HepG2 (cell line): ENCODE measurements around the gene CALM1. TPM values are rescaled to one million over a fixed set of nuclear protein-coding genes. Genes with fewer than 3 reads are reported as not detected.

Source experiments
- ATAC-seq: fragments of 200-7000 bp; cut with Tn5 transposase; 3 replicates; pipeline ENCODE4 v1.9.1; 2020; ENCODE audit warnings: mild to moderate bottlenecking, moderate library complexity
- BruUV-seq: library from RNA; stranded (reverse); fragments of 400-500 nt; replicated peaks from 2 replicates; lab custom pipeline; 2021; lab: Mats Ljungman, UMichigan
- CTCF ChIA-PET: fragments of 300-600 bp; formaldehyde crosslinking; extraction: SDS; loops from one replicate; lab custom pipeline; 2021; ENCODE audit warnings: low total read pairs, inconsistent platforms, low intra/inter-chr PET ratio; lab: Yijun Ruan, JAX
- POLR2A ChIA-PET: fragments of 350-600 bp; sonication (Branson Sonifier 250); formaldehyde crosslinking; loops from one replicate; lab custom pipeline; 2020; ENCODE audit warnings: antibody characterized with exemption, inconsistent platforms; lab: Yijun Ruan, JAX
- DNase-seq: peaks from one replicate; pipeline ENCODE4 v3.0.0-alpha.2; 2015; ENCODE audit warnings: low spot score
- FAIRE-seq: peaks from 3 replicates; lab custom pipeline; 2011; peaks lifted over from hg19 to GRCh38; lab: Jason Lieb, UNC
- H2AFZ ChIP-seq: one replicate; pipeline ENCODE4 v1.6.1; 2011; ENCODE audit warnings: low read length, inconsistent platforms
- H3K27ac ChIP-seq: fragments of 300-600 bp; 3 replicates; pipeline ENCODE4 v1.8.0; 2011; ENCODE audit warnings: mixed run types, mild to moderate bottlenecking, mixed read lengths, low read length, inconsistent platforms; ENCODE audit not compliant: insufficient read depth; ENCODE audit errors: extremely low read length
- H3K27me3 ChIP-seq, 2 experiments: fragments of 200-600 bp in 1 of 2; 2 replicates in 1 of 2; 3 replicates in 1 of 2; pipeline versions ENCODE4 v1.6.0 to v1.8.0; 2011; ENCODE audit warnings: low read length in 2 of 2, mild to moderate bottlenecking in 2 of 2, moderate library complexity in 2 of 2, inconsistent platforms in 1 of 2; ENCODE audit not compliant: insufficient read depth in 2 of 2, control insufficient read depth in 1 of 2
- H3K36me3 ChIP-seq, 2 experiments: fragments of 200-600 bp in 1 of 2; replicated peaks in 1 of 2; 2 replicates in 1 of 2; 3 replicates in 1 of 2; pipeline versions ENCODE4 v1.5.1 to v1.8.0; 2011; ENCODE audit warnings: low read length in 2 of 2, inconsistent platforms in 1 of 2; ENCODE audit not compliant: insufficient read depth in 2 of 2, control insufficient read depth in 1 of 2
- H3K4me1 ChIP-seq: 2 replicates; pipeline ENCODE4 v1.5.1; 2012; ENCODE audit warnings: low read length, inconsistent platforms; ENCODE audit not compliant: insufficient read depth
- H3K4me2 ChIP-seq: 2 replicates; pipeline ENCODE4 v1.6.0; 2011; ENCODE audit warnings: low read depth, low read length, inconsistent platforms
- H3K4me3 ChIP-seq, 3 experiments: fragments of 200-600 bp in 1 of 3; sonication (generic), shearing (Covaris generic) in 1 of 3; replicated peaks in 1 of 3; 2 replicates each; pipeline ENCODE4 v1.5.1; 2011 to 2016; ENCODE audit warnings: low read length in 3 of 3, inconsistent platforms in 2 of 3, low read depth in 2 of 3, mild to moderate bottlenecking in 2 of 3, control low read depth in 1 of 3, mixed read lengths in 1 of 3; ENCODE audit not compliant: insufficient read depth in 1 of 3
- H3K79me2 ChIP-seq: one replicate; pipeline ENCODE4 v1.6.1; 2011; ENCODE audit warnings: low read length, inconsistent platforms; ENCODE audit not compliant: insufficient read depth
- H3K9ac ChIP-seq: 2 replicates; pipeline ENCODE4 v1.6.0; 2011; ENCODE audit warnings: mild to moderate bottlenecking, low read depth, low read length, inconsistent platforms; ENCODE audit not compliant: insufficient read depth
- H3K9me3 ChIP-seq: 2 replicates; pipeline ENCODE4 v1.5.1; 2012; ENCODE audit warnings: mild to moderate bottlenecking, low read length
- H4K20me1 ChIP-seq: 2 replicates; pipeline ENCODE4 v1.6.0; 2011; ENCODE audit warnings: inconsistent platforms, mild to moderate bottlenecking, low read length, moderate library complexity; ENCODE audit not compliant: insufficient read depth
- CCDC6 ChIP-seq: sonication (generic); formaldehyde crosslinking; IDR thresholded peaks from 2 replicates; pipeline ENCODE4 v1.8.1; 2022; ENCODE audit warnings: mild to moderate bottlenecking, missing genetic modification reagents, moderate library complexity
- CENPX ChIP-seq: sonication (generic); formaldehyde crosslinking; IDR thresholded peaks from 2 replicates; pipeline ENCODE4 v1.9.0; 2021; ENCODE audit warnings: mild to moderate bottlenecking, missing genetic modification reagents, moderate library complexity
- NFE2L2 ChIP-seq: fragments of 150-350 bp; IDR thresholded peaks from 2 replicates; pipeline ENCODE4 v1.6.1; 2014; ENCODE audit warnings: low read length
- NFIB ChIP-seq: sonication (generic); formaldehyde crosslinking; IDR thresholded peaks from 2 replicates; pipeline ENCODE4 v1.9.0; 2021; ENCODE audit warnings: missing genetic modification reagents, mild to moderate bottlenecking, borderline replicate concordance
- SOX13 ChIP-seq, 3 experiments: fragments of 450-650 bp in 1 of 3; sonication (generic) in 1 of 3; formaldehyde crosslinking in 1 of 3; IDR thresholded peaks in 2 of 3; conservative IDR thresholded peaks in 1 of 3; 2 replicates each; pipeline versions ENCODE4 v1.5.0 to v1.6.1; 2016 to 2020; ENCODE audit warnings: antibody characterized with exemption in 1 of 3, mild to moderate bottlenecking in 1 of 3, missing compliant biosample characterization in 1 of 3, missing genetic modification reagents in 1 of 3, moderate library complexity in 1 of 3
- ZBTB7A ChIP-seq: sonication (generic); formaldehyde crosslinking; IDR thresholded peaks from 2 replicates; pipeline ENCODE4 v1.8.0; 2022; ENCODE audit warnings: mild to moderate bottlenecking, missing genetic modification reagents
- ZMYM4 ChIP-seq: sonication (generic); formaldehyde crosslinking; IDR thresholded peaks from 2 replicates; pipeline ENCODE4 v1.8.1; 2023; ENCODE audit warnings: mild to moderate bottlenecking, missing genetic modification reagents
- ZNF460 ChIP-seq: sonication (generic); formaldehyde crosslinking; IDR thresholded peaks from 2 replicates; pipeline ENCODE4 v1.5.1; 2020; ENCODE audit warnings: missing genetic modification reagents, mild to moderate bottlenecking, borderline replicate concordance
- ZNF468 ChIP-seq: sonication (generic); formaldehyde crosslinking; IDR thresholded peaks from 2 replicates; pipeline ENCODE4 v1.8.0; 2022; ENCODE audit warnings: mild to moderate bottlenecking, moderate library complexity, missing genetic modification reagents
- ZNF563 ChIP-seq: sonication (generic); formaldehyde crosslinking; IDR thresholded peaks from 2 replicates; pipeline ENCODE4 v1.8.0; 2022; ENCODE audit warnings: mild to moderate bottlenecking, moderate library complexity, missing genetic modification reagents
- WGBS: methylation state at CpG from one replicate; pipeline ENCODE4 v1.1.6; 2017; ENCODE audit warnings: low lambda C conversion rate; 5-methylcytosine and 5-hydroxymethylcytosine counted together
- in situ Hi-C: cut with HindIII; loops from 2 replicates; pipeline ENCODE4 v1.10.0; 2017; ENCODE audit warnings: low pct_unique_long_range_greater_than_20kb; ENCODE audit not compliant: extremely low pct_ligation_motif_present
- intact Hi-C: fragments of 100-400 bp; cut with micrococcal nuclease; formaldehyde crosslinking; loops from one replicate; pipeline ENCODE4 v1.10.0; 2022; ENCODE audit not compliant: unreplicated experiment
- polyA plus RNA-seq, 8 experiments: library from polyadenylated mRNA; depleted of rRNA in 3 of 8; stranded (reverse) in 7 of 8; unstranded in 1 of 8; fragments of >200 nt; fragmentation: Illumina TruSeq in 4 of 8; extraction: Trizol in 4 of 8; gene quantifications; 2 replicates each; pipeline versions ENCODE4 v1.2.1 to v1.2.3, GENCODE V29; 2011 to 2016; ENCODE audit warnings: low read depth in 4 of 8, missing spikeins in 1 of 8, mixed read lengths in 1 of 8; ENCODE audit not compliant: insufficient read depth in 1 of 8
- total RNA-seq, 5 experiments: library from RNA; depleted of rRNA; stranded (reverse); fragments of >200 nt; fragmentation: Illumina TruSeq; extraction: Trizol; gene quantifications; 2 replicates each; pipeline ENCODE4 v1.2.3, GENCODE V29; 2016; ENCODE audit warnings: low read depth in 1 of 5

The CALM1 gene
- total and polyA plus RNA-seq, 2 of the 13 experiments (the other 11 are each of a cell fraction or from before 2014, with no cell fraction given), result 110 to 238 TPM

DNA sequence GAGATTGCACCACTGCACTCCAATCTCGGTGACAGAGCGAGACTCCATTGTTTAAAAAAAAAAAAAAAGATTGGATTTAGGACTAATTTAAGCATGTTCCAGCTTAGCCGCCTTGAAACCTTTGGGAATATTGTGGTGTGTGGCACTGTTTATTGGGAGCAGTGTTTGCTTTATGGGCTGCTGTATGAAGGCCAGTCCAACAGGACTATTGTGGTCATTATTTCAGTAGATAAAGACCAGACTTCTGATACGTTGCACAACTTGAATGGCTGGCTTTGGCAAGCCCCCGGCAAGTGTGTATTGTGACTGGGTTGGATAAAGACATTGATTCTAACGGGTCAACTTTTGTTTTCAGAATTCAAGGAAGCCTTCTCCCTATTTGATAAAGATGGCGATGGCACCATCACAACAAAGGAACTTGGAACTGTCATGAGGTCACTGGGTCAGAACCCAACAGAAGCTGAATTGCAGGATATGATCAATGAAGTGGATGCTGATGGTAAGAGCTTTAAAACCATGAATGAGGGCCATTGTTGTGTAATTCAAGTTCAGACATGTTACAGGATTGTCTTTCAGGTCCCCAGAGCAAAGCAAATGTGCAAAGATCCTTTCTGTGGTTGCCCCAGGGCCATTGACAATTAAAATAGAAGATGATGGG, 4.2 kb downstream of the CALM1 start:
- Histone ChIP-seq H3K9me3 (no peaks in the 10 kb centered on the region), H3K4me2 (no peak overlapping the region), H3K27me3 (peaks cover 0 to 4% of the 10 kb centered on the region in 2 experiments; a peak in 1 of 5 replicates), H4K20me1 (peaks cover 26% of the 10 kb centered on the region), H2AFZ (no peak overlapping the region), H3K4me3 (no peak overlapping the region), H3K27ac (no peak overlapping the region), H3K36me3 (peaks cover 27 to 57% of the 10 kb centered on the region in 2 experiments), H3K79me2 (peaks cover 32% of the 10 kb centered on the region), H3K4me1 (peaks cover 37% of the 10 kb centered on the region), H3K9ac (no peak overlapping the region)
- WGBS, result 92% methylated on average over 7 of the region's 7 CpGs
- ChIA-PET POLR2A (no interaction called here), CTCF (interaction anchor here (2.5 to 3.5 kb wide), 2 partner anchors 117 to 297 kb away, joined by 44 to 54 read pairs; no protein-coding TSS in a partner anchor)
- in situ Hi-C loops (loop anchor here (10.0 kb wide), 1 partner anchor 294 kb away; no protein-coding TSS in a partner anchor), intact Hi-C loops (no loop called here)
- DNase-seq (peak; percentile 31), ATAC-seq (no peak), FAIRE-seq (no peak)
- TF ChIP-seq SOX13 (IDR thresholded peaks at IDR 0.05) (no peak), SOX13 (CRISPR knock-in tag; conservative IDR thresholded peaks at IDR 0.05 in 1 of 2, IDR thresholded peaks at IDR 0.05 in 1 of 2) (0 out of 4 replicates have a peak, but pooled peaks of 1 of the 2 experiments have one; percentile 26), CCDC6 (no peak)
- no TSS peak for BruUV-seq

DNA sequence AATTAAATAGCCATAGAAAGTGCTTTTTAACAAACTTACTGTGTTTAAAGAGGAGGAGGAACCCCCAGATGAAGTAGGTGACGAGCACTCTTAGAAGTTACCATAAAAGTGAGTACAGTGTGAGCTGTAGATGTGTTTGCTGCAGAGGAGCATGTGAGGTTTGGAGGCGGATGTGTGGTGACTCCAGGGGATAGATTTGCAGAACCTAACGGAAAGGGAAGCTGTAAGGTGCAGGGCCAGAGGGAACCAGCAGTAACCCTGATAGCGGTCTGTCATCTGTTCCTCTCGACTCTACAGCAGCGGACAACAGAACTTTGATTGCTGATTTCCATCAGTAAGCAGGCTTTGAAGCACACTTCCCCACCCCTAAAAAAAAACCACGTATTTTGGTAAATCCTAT, 5.2 kb downstream of the CALM1 start:
- no TSS peak for BruUV-seq
- in situ Hi-C loops (loop anchor here (10.0 kb wide), 1 partner anchor 293 kb away; no protein-coding TSS in a partner anchor), intact Hi-C loops (no loop called here)
- ATAC-seq (no peak), DNase-seq (no peak), FAIRE-seq (no peak)
- Histone ChIP-seq H3K36me3 (peaks cover 27 to 57% of the 10 kb centered on the region in 2 experiments), H3K9me3 (no peaks in the 10 kb centered on the region), H3K27ac (no peak overlapping the region), H3K4me2 (no peak overlapping the region), H3K79me2 (peaks cover 31% of the 10 kb centered on the region), H2AFZ (no peak overlapping the region), H3K4me1 (peaks cover 34% of the 10 kb centered on the region), H4K20me1 (peaks cover 26% of the 10 kb centered on the region), H3K9ac (no peak overlapping the region), H3K4me3 (no peak overlapping the region), H3K27me3 (no peaks in the 10 kb centered on the region; a peak in 1 of 5 replicates)
- WGBS, result 82% methylated on average over 7 of the region's 7 CpGs
- ChIA-PET CTCF (no interaction called here), POLR2A (interaction anchor here (0.6 kb wide), 1 partner anchor 76 kb away, joined by 3 read pairs; no protein-coding TSS in a partner anchor)
- no peak for TF ChIP-seq CENPX (CRISPR knock-in tag)
- no peak for TF ChIP-seq NFE2L2
- TF ChIP-seq ZNF563 (CRISPR knock-in tag), result no peak
- TF ChIP-seq ZNF460 (CRISPR knock-in tag), result no peak
- TF ChIP-seq ZMYM4 (CRISPR knock-in tag), result no peak
- no peak for TF ChIP-seq NFIB (CRISPR knock-in tag)
- TF ChIP-seq ZNF468 (CRISPR knock-in tag), result no peak
- TF ChIP-seq ZBTB7A (CRISPR knock-in tag), result no peak
